B cell (primary cell): ENCODE results near the gene EEF1AKMT4. TPM values are rescaled to one million over a fixed set of nuclear protein-coding genes. Genes with fewer than 3 reads are reported as not detected.

ENCODE experiments used
- ATAC-seq: fragments of 200-7000 bp; cut with Tn5 transposase; one replicate; pipeline ENCODE4 v1.10.0; 2021; ENCODE audit warnings: low read depth, mild to moderate bottlenecking, moderate number of reproducible peaks, moderate library complexity
- CTCF ChIA-PET: fragments of 350-600 bp; sonication (Branson Sonifier 250); formaldehyde crosslinking; loops from one replicate; lab custom pipeline; 2021; ENCODE audit warnings: antibody characterized with exemption, inconsistent platforms; lab: Charles Lee
- POLR2A ChIA-PET: fragments of 350-600 bp; sonication (Branson Sonifier 250); formaldehyde crosslinking; loops from one replicate; lab custom pipeline; 2021; ENCODE audit warnings: antibody characterized with exemption; lab: Charles Lee
- DNase-seq: peaks from one replicate; pipeline ENCODE4 v3.0.0; 2013
- H2AFZ ChIP-seq: 2 replicates; pipeline ENCODE4 v1.6.1; 2012; ENCODE audit warnings: mild to moderate bottlenecking, low read depth, low read length; ENCODE audit not compliant: insufficient read depth, poor library complexity, severe bottlenecking
- H3K27ac ChIP-seq, 2 donors: 1 replicate in 1 of 2; 2 replicates in 1 of 2; pipeline ENCODE4 v1.5.1; 2012 to 2013; ENCODE audit warnings: low read length in 2 of 2, mild to moderate bottlenecking in 2 of 2, moderate library complexity in 1 of 2
- H3K27me3 ChIP-seq, 4 experiments: fragments of 200-600 bp in 1 of 4; sonication (generic) in 1 of 4; replicated peaks in 1 of 4; 1 replicate in 2 of 4; 2 replicates in 2 of 4; pipeline versions ENCODE4 v1.6.1 to v1.7.0; 2013 to 2016; ENCODE audit warnings: low read length in 3 of 4, mild to moderate bottlenecking in 2 of 4, mixed read lengths in 1 of 4, moderate library complexity in 1 of 4; ENCODE audit not compliant: insufficient read depth in 4 of 4, control insufficient read depth in 3 of 4; ENCODE audit errors: control extremely low read depth in 1 of 4
- H3K36me3 ChIP-seq, 2 experiments: replicated peaks in 1 of 2; 1 replicate in 1 of 2; 2 replicates in 1 of 2; pipeline versions ENCODE4 v1.6.1 to v1.7.1; 2013; ENCODE audit warnings: low read length in 1 of 2; ENCODE audit not compliant: insufficient read depth in 2 of 2, control insufficient read depth in 1 of 2; ENCODE audit errors: control extremely low read depth in 1 of 2, extremely low read depth in 1 of 2
- H3K4me1 ChIP-seq, 2 donors: fragments of 200-600 bp in 1 of 2; sonication (generic) in 1 of 2; 1 replicate in 1 of 2; 2 replicates in 1 of 2; pipeline versions ENCODE4 v1.5.1 to v1.6.1; 2013 to 2017; ENCODE audit warnings: low read length in 2 of 2; ENCODE audit not compliant: control insufficient read depth in 2 of 2, insufficient read depth in 2 of 2
- H3K4me2 ChIP-seq: replicated peaks from 2 replicates; pipeline ENCODE3; 2012; ENCODE audit warnings: mild to moderate bottlenecking, low read depth, low read length; ENCODE audit not compliant: poor library complexity, severe bottlenecking
- H3K4me3 ChIP-seq, 5 experiments: fragments of 200-600 bp in 1 of 5; sonication (generic) in 1 of 5; 1 replicate in 3 of 5; 2 replicates in 2 of 5; pipeline versions ENCODE4 v1.5.1 to v1.7.0; 2011 to 2016; ENCODE audit warnings: low read length in 4 of 5, mild to moderate bottlenecking in 4 of 5, low read depth in 2 of 5, control low read depth in 1 of 5, moderate library complexity in 1 of 5; ENCODE audit not compliant: insufficient read depth in 1 of 5; ENCODE audit errors: control extremely low read depth in 1 of 5, extremely low read depth in 1 of 5
- H3K79me2 ChIP-seq: fragments of 200-600 bp; sonication (generic); one replicate; pipeline ENCODE4 v1.6.0; 2016; ENCODE audit warnings: low read length; ENCODE audit not compliant: control insufficient read depth, insufficient read depth
- H3K9ac ChIP-seq: fragments of 200-600 bp; sonication (generic); 2 replicates; pipeline ENCODE4 v1.6.1; 2017; ENCODE audit warnings: mild to moderate bottlenecking, low read length, moderate library complexity
- H3K9me3 ChIP-seq, 3 donors: one replicate each; pipeline versions ENCODE4 v1.6.1 to v1.7.1; 2013; ENCODE audit warnings: low read length in 2 of 3; ENCODE audit not compliant: control insufficient read depth in 2 of 3, insufficient read depth in 1 of 3; ENCODE audit errors: control extremely low read depth in 1 of 3
- H4K20me1 ChIP-seq: 2 replicates; pipeline ENCODE4 v1.6.0; 2012; ENCODE audit warnings: mild to moderate bottlenecking, low read length; ENCODE audit not compliant: insufficient read depth, control insufficient read depth, poor library complexity, severe bottlenecking
- H3K27ac Mint-ChIP-seq: one replicate; pipeline ENCODE4 v1.8.0; 2021; ENCODE audit warnings: mixed read lengths
- H3K27me3 Mint-ChIP-seq: one replicate; pipeline ENCODE4 v1.8.0; 2021; ENCODE audit warnings: mixed read lengths
- H3K4me1 Mint-ChIP-seq: one replicate; pipeline ENCODE4 v1.8.0; 2021; ENCODE audit warnings: mixed read lengths
- H3K4me3 Mint-ChIP-seq: one replicate; pipeline ENCODE4 v1.8.0; 2021; ENCODE audit warnings: mixed read lengths
- H3K9me3 Mint-ChIP-seq: one replicate; pipeline ENCODE4 v1.8.0; 2022; ENCODE audit warnings: mixed read lengths; ENCODE audit not compliant: insufficient read depth
- CTCF ChIP-seq: fragments of 200-600 bp; IDR thresholded peaks from one replicate; pipeline ENCODE4 v1.8.0; 2022; ENCODE audit warnings: antibody characterized with exemption, mild to moderate bottlenecking
- EZH2 ChIP-seq: IDR thresholded peaks from 2 replicates; pipeline ENCODE4 v1.6.1; 2012; ENCODE audit warnings: borderline replicate concordance, low read depth, mild to moderate bottlenecking, moderate library complexity, low read length; ENCODE audit not compliant: insufficient read depth, poor library complexity, severe bottlenecking
- WGBS: methylation state at CpG from one replicate; pipeline ENCODE4 v1.1.5; 2013; ENCODE audit warnings: missing lambda C conversion rate; ENCODE audit not compliant: insufficient coverage; 5-methylcytosine and 5-hydroxymethylcytosine counted together
- intact Hi-C: fragments of 100-400 bp; cut with micrococcal nuclease; formaldehyde crosslinking; loops from one replicate; pipeline ENCODE4 v1.10.0; 2022
- polyA plus RNA-seq: library from polyadenylated mRNA; depleted of rRNA; stranded (reverse); fragments of >200 nt; gene quantifications from 2 replicates; pipeline ENCODE4 v1.2.3, GENCODE V29; 2012
- total RNA-seq, 2 donors: library from RNA; stranded (reverse); fragments of 120-200 nt in 1 of 2; gene quantifications; 1 replicate in 1 of 2; 2 replicates in 1 of 2; pipeline versions ENCODE4 v1.2.3 to v1.2.4, GENCODE V29; 2013 to 2022

The EEF1AKMT4 gene
- total and polyA plus RNA-seq, 2 donors (not counting 1 experiment from before 2014, with no cell fraction given) = 1.5 to 2.5 TPM

GRCh38 chr3:184241447-184242296 is 7.8 kb upstream of the EEF1AKMT4 start:
- Mint-ChIP-seq H3K27me3 (no peaks in the 10 kb centered on the region), H3K9me3 (no peaks in the 10 kb centered on the region), H3K4me1 (no peaks in the 10 kb centered on the region), H3K4me3 (no peak overlapping the region), H3K27ac (no peak overlapping the region)
- Histone ChIP-seq H3K79me2 (no peaks in the 10 kb centered on the region), H3K27ac (no peak overlapping the region), H4K20me1 (peaks cover 19% of the 10 kb centered on the region), H3K9me3 (no peaks in the 10 kb centered on the region), H3K4me3 (no peak overlapping the region), H3K36me3 (peaks cover 0 to 36% of the 10 kb centered on the region in 2 experiments), H2AFZ (no peak overlapping the region), H3K4me1 (no peaks in the 10 kb centered on the region), H3K9ac (no peak overlapping the region), H3K27me3 (peaks cover 0 to 3% (median 0%) of the 10 kb centered on the region in 4 experiments), H3K4me2 (no peak overlapping the region)
- DNase-seq = peak; percentile 33
- ChIA-PET POLR2A (no interaction called here), CTCF (interaction anchor here (1.3 to 3.9 kb wide), 5 partner anchors 10 to 96 kb away, joined by 3 to 22 read pairs (median 5); no protein-coding TSS in a partner anchor)
- TF ChIP-seq EZH2 (no peak), CTCF (peak; percentile 10)
- intact Hi-C loops = no loop called here
- WGBS = 75% methylated on average over 42 of the region's 46 CpGs
- peak; percentile 57 for ATAC-seq

GRCh38 chr3:184242297-184242685 is 7.2 kb upstream of the EEF1AKMT4 start:
- Mint-ChIP-seq H3K4me1 (no peaks in the 10 kb centered on the region), H3K27ac (no peak overlapping the region), H3K27me3 (no peaks in the 10 kb centered on the region), H3K9me3 (no peaks in the 10 kb centered on the region), H3K4me3 (no peak overlapping the region)
- Histone ChIP-seq H3K4me1 (no peaks in the 10 kb centered on the region), H3K36me3 (peaks cover 0 to 36% of the 10 kb centered on the region in 2 experiments), H3K4me3 (no peak overlapping the region), H4K20me1 (peaks cover 19% of the 10 kb centered on the region), H3K4me2 (no peak overlapping the region), H3K9ac (no peak overlapping the region), H2AFZ (no peak overlapping the region), H3K27ac (no peak overlapping the region), H3K9me3 (no peaks in the 10 kb centered on the region), H3K27me3 (peaks cover 0 to 3% (median 0%) of the 10 kb centered on the region in 4 experiments), H3K79me2 (no peaks in the 10 kb centered on the region)
- DNase-seq (no peak), ATAC-seq (no peak)
- 96% methylated on average over 4 of the region's 5 CpGs for WGBS
- intact Hi-C loops = no loop called here
- TF ChIP-seq EZH2 (no peak), CTCF (no peak)
- ChIA-PET POLR2A (no interaction called here), CTCF (interaction anchor here (1.3 to 1.6 kb wide), 3 partner anchors 11 to 97 kb away, joined by 3 to 7 read pairs (median 5); no protein-coding TSS in a partner anchor)
